Stomach (tissue), 4 donors: ENCODE measurements around the gene NDUFV1.

Source experiments
- CTCF ChIP-seq, 7 experiments: fragments of 450-650 bp in 4 of 7; fragments of 200-600 bp in 3 of 7; sonication (generic) in 3 of 7; IDR thresholded peaks; one replicate each; pipeline ENCODE4 v1.5.1; 2016 to 2019; ENCODE audit warnings: antibody characterized with exemption in 7 of 7, control low read depth in 2 of 7, mild to moderate bottlenecking in 1 of 7
- EP300 ChIP-seq: sonication (generic); formaldehyde crosslinking; IDR thresholded peaks from one replicate; pipeline ENCODE4 v1.6.1; 2017; ENCODE audit warnings: antibody characterized with exemption
- POLR2A ChIP-seq, 4 donors: fragments of 450-650 bp; IDR thresholded peaks; one replicate each; pipeline ENCODE4 v1.6.1; 2016; ENCODE audit warnings: antibody characterized with exemption in 4 of 4, control low read depth in 2 of 4, mild to moderate bottlenecking in 1 of 4, moderate library complexity in 1 of 4

- TF ChIP-seq EP300 (no peak), POLR2A (IDR thresholded peaks at IDR 0.05) (no peak), CTCF (IDR thresholded peaks at IDR 0.05) (no peak)
Measured at GRCh38 chr11:67648796-67649613, 42.3 kb downstream of the NDUFV1 start.
